CD14-positive monocyte (primary cell): ENCODE measurements around the gene GKN1. TPM values are rescaled to one million over a fixed set of nuclear protein-coding genes. Genes with fewer than 3 reads are reported as not detected.

ENCODE experiments used
- DNase-seq, 3 donors: peaks; one replicate each; pipeline ENCODE4 v3.0.0-alpha.2; 2011 to 2022
- H2AFZ ChIP-seq: 2 replicates; pipeline ENCODE4 v1.6.0; 2012; ENCODE audit warnings: mild to moderate bottlenecking, low read depth, low read length, inconsistent platforms; ENCODE audit not compliant: insufficient read depth, poor library complexity, severe bottlenecking
- H3K27ac ChIP-seq, 2 donors: 1 replicate in 1 of 2; 2 replicates in 1 of 2; pipeline ENCODE4 v1.5.1; 2012 to 2013; ENCODE audit warnings: low read length in 2 of 2, control low read depth in 1 of 2, inconsistent platforms in 1 of 2, low read depth in 1 of 2, mild to moderate bottlenecking in 1 of 2
- H3K27me3 ChIP-seq, 2 donors: one replicate each; pipeline versions ENCODE4 v1.6.0 to v1.6.1; 2011 to 2013; ENCODE audit warnings: low read length in 2 of 2; ENCODE audit not compliant: control insufficient read depth in 2 of 2, insufficient read depth in 2 of 2
- H3K36me3 ChIP-seq, 2 donors: replicated peaks in 1 of 2; 1 replicate in 1 of 2; 2 replicates in 1 of 2; pipeline versions ENCODE4 v1.5.1 to v1.6.1; 2012 to 2013; ENCODE audit warnings: low read length in 2 of 2, control low read depth in 1 of 2, inconsistent platforms in 1 of 2, mild to moderate bottlenecking in 1 of 2; ENCODE audit not compliant: insufficient read depth in 2 of 2, control insufficient read depth in 1 of 2
- H3K4me1 ChIP-seq, 2 donors: 1 replicate in 1 of 2; 2 replicates in 1 of 2; pipeline versions ENCODE4 v1.5.1 to v1.6.1; 2012 to 2013; ENCODE audit warnings: low read length in 2 of 2, control low read depth in 1 of 2, inconsistent platforms in 1 of 2, mild to moderate bottlenecking in 1 of 2, moderate library complexity in 1 of 2; ENCODE audit not compliant: insufficient read depth in 2 of 2, control insufficient read depth in 1 of 2
- H3K4me2 ChIP-seq: replicated peaks from 2 replicates; pipeline ENCODE3; 2012; ENCODE audit warnings: low read length, moderate library complexity, mild to moderate bottlenecking; ENCODE audit not compliant: poor library complexity, severe bottlenecking; ENCODE audit errors: extremely low read depth
- H3K4me3 ChIP-seq, 3 experiments: fragments of 200-600 bp in 1 of 3; sonication (generic) in 1 of 3; replicated peaks in 1 of 3; 1 replicate in 2 of 3; 2 replicates in 1 of 3; pipeline ENCODE4 v1.5.1; 2011 to 2013; ENCODE audit warnings: low read length in 3 of 3, mild to moderate bottlenecking in 3 of 3, control low read depth in 2 of 3, low read depth in 2 of 3, inconsistent platforms in 1 of 3, moderate library complexity in 1 of 3
- H3K79me2 ChIP-seq: 2 replicates; pipeline ENCODE4 v1.6.0; 2012; ENCODE audit warnings: mild to moderate bottlenecking, control low read depth, inconsistent platforms, low read length, moderate library complexity; ENCODE audit not compliant: insufficient read depth
- H3K9ac ChIP-seq: 2 replicates; pipeline ENCODE4 v1.6.0; 2017; ENCODE audit warnings: low read length, mild to moderate bottlenecking; ENCODE audit not compliant: insufficient read depth, poor library complexity, severe bottlenecking
- H3K9me3 ChIP-seq, 2 donors: replicated peaks in 1 of 2; 1 replicate in 1 of 2; 2 replicates in 1 of 2; pipeline versions ENCODE4 v1.5.1 to v1.6.1; 2012 to 2013; ENCODE audit warnings: low read length in 2 of 2, control low read depth in 1 of 2; ENCODE audit not compliant: control insufficient read depth in 1 of 2, insufficient read depth in 1 of 2
- H4K20me1 ChIP-seq: 2 replicates; pipeline ENCODE4 v1.6.0; 2012; ENCODE audit warnings: mild to moderate bottlenecking, low read length, control low read depth, moderate library complexity; ENCODE audit not compliant: insufficient read depth
- H3K27ac Mint-ChIP-seq, 7 donors: one replicate each; pipeline ENCODE4 v1.8.0; 2020; ENCODE audit warnings: mild to moderate bottlenecking in 7 of 7, mixed read lengths in 7 of 7, moderate library complexity in 6 of 7, inconsistent platforms in 2 of 7
- H3K27me3 Mint-ChIP-seq, 3 donors: one replicate each; pipeline ENCODE4 v1.8.0; 2021 to 2022; ENCODE audit warnings: low read depth in 3 of 3, mild to moderate bottlenecking in 3 of 3, mixed read lengths in 3 of 3, moderate library complexity in 3 of 3, inconsistent platforms in 1 of 3
- H3K36me3 Mint-ChIP-seq, 2 donors: one replicate each; pipeline ENCODE4 v1.8.0; 2020; ENCODE audit warnings: mixed read lengths in 2 of 2, inconsistent platforms in 1 of 2, mild to moderate bottlenecking in 1 of 2
- H3K4me1 Mint-ChIP-seq: one replicate; pipeline ENCODE4 v1.8.0; 2020; ENCODE audit warnings: mild to moderate bottlenecking, mixed read lengths
- H3K4me3 Mint-ChIP-seq, 2 donors: one replicate each; pipeline ENCODE4 v1.8.0; 2020; ENCODE audit warnings: mild to moderate bottlenecking in 2 of 2, mixed read lengths in 2 of 2, moderate library complexity in 1 of 2
- H3K9me3 Mint-ChIP-seq, 7 donors: one replicate each; pipeline ENCODE4 v1.8.0; 2020 to 2022; ENCODE audit warnings: mixed read lengths in 7 of 7, mild to moderate bottlenecking in 6 of 7, moderate library complexity in 6 of 7, inconsistent platforms in 2 of 7
- WGBS: methylation state at CpG from one replicate; pipeline ENCODE4 v1.1.5; 2013; ENCODE audit warnings: missing lambda C conversion rate; ENCODE audit not compliant: insufficient coverage; 5-methylcytosine and 5-hydroxymethylcytosine counted together
- intact Hi-C, 2 donors: fragments of 100-400 bp; cut with micrococcal nuclease; formaldehyde crosslinking; loops; one replicate each; pipeline versions ENCODE4 v1.15.0 to v1.15.1; 2023
- polyA plus RNA-seq, 3 donors: library from polyadenylated mRNA; depleted of rRNA in 1 of 3; unstranded in 2 of 3; stranded (reverse) in 1 of 3; fragments of 300-500 nt in 2 of 3; fragments of >200 nt in 1 of 3; fragmentation: Illumina TruSeq in 2 of 3; gene quantifications; 1 replicate in 2 of 3; 2 replicates in 1 of 3; pipeline ENCODE4 v1.2.3, GENCODE V29; 2012 to 2021
- TF ChIP-seq, protein P1 (sequence below): fragments of 200-600 bp; IDR thresholded peaks from one replicate; pipeline ENCODE4 v1.8.0; 2022; ENCODE audit warnings: antibody characterized with exemption, mild to moderate bottlenecking

GKN1 gene
- polyA plus RNA-seq, 3 donors: not detected

DNA sequence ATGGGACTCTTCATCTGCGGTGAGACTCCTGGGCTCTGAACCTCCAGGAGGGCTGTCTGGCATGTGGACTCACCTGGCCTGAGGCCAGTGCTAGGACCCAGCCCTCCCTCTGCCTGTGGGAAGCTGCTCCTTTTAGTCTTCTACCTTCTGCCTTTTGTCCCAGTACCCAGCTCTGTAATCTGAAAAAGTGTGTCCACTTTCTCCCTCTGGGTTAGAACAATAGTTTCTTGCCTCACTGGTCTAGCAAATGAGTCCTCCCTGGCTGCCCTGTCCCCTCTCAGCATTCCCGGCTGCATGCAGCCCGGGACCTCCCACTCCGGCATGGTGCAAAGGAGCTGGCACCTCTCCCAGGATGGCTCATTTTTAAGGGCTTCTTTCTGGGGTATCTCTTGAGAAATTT lies 47.6 kb upstream of the GKN1 start:
- Histone ChIP-seq H3K9me3 (no peaks in the 10 kb centered on the region), H3K4me3 (no peak overlapping the region), H3K27me3 (no peaks in the 10 kb centered on the region), H3K36me3 (no peaks in the 10 kb centered on the region), H3K27ac (no peak overlapping the region), H3K79me2 (no peaks in the 10 kb centered on the region), H3K4me1 (no peaks in the 10 kb centered on the region), H3K9ac (no peak overlapping the region), H3K4me2 (no peak overlapping the region), H2AFZ (no peak overlapping the region), H4K20me1 (no peaks in the 10 kb centered on the region)
- DNase-seq: no peak
- Mint-ChIP-seq H3K27ac (no peak overlapping the region), H3K36me3 (no peaks in the 10 kb centered on the region), H3K27me3 (peaks cover 1 to 6% (median 5%) of the 10 kb centered on the region in 3 donors), H3K4me1 (peaks cover 3% of the 10 kb centered on the region), H3K4me3 (no peak overlapping the region), H3K9me3 (peaks cover 0 to 13% (median 2%) of the 10 kb centered on the region in 7 donors)
- intact Hi-C loops: loop anchor here (5.0 to 10.0 kb wide), 3 partner anchors 89 to 222 kb away; no protein-coding TSS in a partner anchor
- TF ChIP-seq, protein P1, sequence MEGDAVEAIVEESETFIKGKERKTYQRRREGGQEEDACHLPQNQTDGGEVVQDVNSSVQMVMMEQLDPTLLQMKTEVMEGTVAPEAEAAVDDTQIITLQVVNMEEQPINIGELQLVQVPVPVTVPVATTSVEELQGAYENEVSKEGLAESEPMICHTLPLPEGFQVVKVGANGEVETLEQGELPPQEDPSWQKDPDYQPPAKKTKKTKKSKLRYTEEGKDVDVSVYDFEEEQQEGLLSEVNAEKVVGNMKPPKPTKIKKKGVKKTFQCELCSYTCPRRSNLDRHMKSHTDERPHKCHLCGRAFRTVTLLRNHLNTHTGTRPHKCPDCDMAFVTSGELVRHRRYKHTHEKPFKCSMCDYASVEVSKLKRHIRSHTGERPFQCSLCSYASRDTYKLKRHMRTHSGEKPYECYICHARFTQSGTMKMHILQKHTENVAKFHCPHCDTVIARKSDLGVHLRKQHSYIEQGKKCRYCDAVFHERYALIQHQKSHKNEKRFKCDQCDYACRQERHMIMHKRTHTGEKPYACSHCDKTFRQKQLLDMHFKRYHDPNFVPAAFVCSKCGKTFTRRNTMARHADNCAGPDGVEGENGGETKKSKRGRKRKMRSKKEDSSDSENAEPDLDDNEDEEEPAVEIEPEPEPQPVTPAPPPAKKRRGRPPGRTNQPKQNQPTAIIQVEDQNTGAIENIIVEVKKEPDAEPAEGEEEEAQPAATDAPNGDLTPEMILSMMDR: no peak
- 90% methylated on average over 1 of the region's 4 CpGs for WGBS

DNA sequence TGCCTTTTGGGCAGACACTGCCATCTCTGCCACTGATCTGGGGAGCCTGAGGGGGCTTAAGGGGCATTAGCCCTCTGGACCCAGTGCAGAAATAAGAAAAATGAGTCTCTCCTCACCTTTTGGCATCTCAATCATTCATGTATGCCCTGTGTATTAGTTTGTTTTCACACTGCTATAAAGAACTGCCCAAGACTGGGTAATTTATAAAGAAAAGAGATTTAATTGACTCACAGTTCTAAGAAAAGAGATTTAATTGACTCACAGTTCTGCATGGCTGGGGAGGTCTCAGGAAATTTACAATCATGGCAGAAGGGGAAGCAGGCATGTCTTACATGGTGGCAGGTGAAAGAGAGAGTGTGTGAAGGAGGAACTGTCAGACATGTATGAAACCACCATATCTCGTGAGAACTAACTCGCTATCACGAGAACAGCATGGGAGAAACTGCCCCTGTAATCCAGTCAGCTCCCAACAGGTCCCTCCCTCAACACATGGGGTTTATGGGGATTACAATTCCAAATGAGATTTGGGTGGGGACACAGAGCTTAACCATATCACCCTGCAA lies 43.2 kb upstream of the GKN1 start:
- Histone ChIP-seq H3K4me2 (no peak overlapping the region), H3K9ac (no peak overlapping the region), H3K36me3 (no peaks in the 10 kb centered on the region), H3K27me3 (no peaks in the 10 kb centered on the region), H3K79me2 (no peaks in the 10 kb centered on the region), H3K27ac (no peak overlapping the region), H3K4me3 (no peak overlapping the region), H2AFZ (no peak overlapping the region), H3K9me3 (no peaks in the 10 kb centered on the region), H4K20me1 (no peaks in the 10 kb centered on the region), H3K4me1 (no peaks in the 10 kb centered on the region)
- intact Hi-C loops: no loop called here
- no CpG with 5 or more reads among the region's 3 CpGs for WGBS
- TF ChIP-seq, protein P1: no peak
- H3K36me3 Mint-ChIP-seq: no peaks in the 10 kb centered on the region
- H3K4me3 Mint-ChIP-seq: no peak overlapping the region
- H3K27me3 Mint-ChIP-seq: peaks cover 0 to 5% (median 4%) of the 10 kb centered on the region in 3 donors
- no peak overlapping the region for H3K27ac Mint-ChIP-seq
- H3K4me1 Mint-ChIP-seq: no peaks in the 10 kb centered on the region
- H3K9me3 Mint-ChIP-seq: peaks cover 0 to 13% (median 2%) of the 10 kb centered on the region in 7 donors
- no peak for DNase-seq
